OCI-LY1 (cell line): ENCODE data around the gene PPP1R14D.

Experiments
- EZH2 ChIP-seq: fragments of 200-600 bp; sonication (generic), shearing (Covaris generic); IDR thresholded peaks from 2 replicates; pipeline ENCODE4 v1.8.0; 2017; ENCODE audit warnings: borderline replicate concordance, mixed run types, mild to moderate bottlenecking, antibody characterized with exemption, low read length, moderate library complexity, mixed read lengths
- TF ChIP-seq, protein P1 (sequence below): fragments of 200-600 bp; sonication (generic), shearing (Covaris generic); IDR thresholded peaks from 2 replicates; pipeline ENCODE4 v1.5.1; 2017; ENCODE audit warnings: mild to moderate bottlenecking, antibody characterized with exemption, low read length, moderate library complexity, mixed read lengths

DNA sequence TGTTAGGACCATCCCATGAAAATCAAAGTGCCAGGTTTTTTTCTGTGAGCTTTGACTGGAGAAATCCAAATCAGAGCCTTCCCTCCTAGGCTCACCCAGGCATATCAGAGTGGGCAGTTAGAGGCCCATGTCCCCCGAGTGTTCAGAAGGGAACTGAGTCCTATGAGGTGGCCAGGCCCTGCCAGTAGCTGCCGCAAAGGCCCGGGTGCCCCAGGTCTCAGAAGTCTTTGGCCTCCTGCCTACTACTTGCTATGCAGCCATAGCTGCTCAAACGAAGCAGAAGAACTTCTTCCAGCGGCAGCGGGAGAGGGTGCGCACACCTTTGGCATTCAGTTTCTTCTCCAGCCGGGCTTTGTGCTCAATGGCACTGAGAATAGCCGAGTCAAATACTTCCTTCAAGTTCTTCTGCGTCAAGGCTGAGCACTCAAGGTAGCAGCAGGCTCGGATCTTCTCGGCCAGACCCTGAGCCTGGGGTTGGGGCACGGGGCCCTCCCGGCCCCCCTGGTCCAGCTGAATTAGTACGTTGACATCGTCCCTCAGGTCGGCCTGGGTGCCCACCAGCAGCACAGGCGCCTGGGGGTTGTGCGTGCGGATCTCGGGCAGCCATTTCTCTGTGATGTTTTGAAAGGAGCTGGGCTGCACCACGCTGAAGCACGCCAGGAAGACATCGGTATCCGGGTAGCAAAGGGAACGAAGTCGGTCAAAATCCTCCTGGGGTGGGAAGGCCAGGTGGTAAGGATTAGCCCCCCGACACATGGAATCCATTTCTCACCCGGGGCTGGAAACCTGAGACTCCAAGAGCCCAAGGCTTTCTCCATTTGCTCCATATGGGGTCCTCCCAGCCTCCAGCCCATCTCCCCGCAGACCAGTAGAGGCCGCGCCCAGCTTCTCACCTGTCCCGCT, 44.5 kb upstream of the PPP1R14D start:
- TF ChIP-seq EZH2 = no peak
- TF ChIP-seq, protein P1, sequence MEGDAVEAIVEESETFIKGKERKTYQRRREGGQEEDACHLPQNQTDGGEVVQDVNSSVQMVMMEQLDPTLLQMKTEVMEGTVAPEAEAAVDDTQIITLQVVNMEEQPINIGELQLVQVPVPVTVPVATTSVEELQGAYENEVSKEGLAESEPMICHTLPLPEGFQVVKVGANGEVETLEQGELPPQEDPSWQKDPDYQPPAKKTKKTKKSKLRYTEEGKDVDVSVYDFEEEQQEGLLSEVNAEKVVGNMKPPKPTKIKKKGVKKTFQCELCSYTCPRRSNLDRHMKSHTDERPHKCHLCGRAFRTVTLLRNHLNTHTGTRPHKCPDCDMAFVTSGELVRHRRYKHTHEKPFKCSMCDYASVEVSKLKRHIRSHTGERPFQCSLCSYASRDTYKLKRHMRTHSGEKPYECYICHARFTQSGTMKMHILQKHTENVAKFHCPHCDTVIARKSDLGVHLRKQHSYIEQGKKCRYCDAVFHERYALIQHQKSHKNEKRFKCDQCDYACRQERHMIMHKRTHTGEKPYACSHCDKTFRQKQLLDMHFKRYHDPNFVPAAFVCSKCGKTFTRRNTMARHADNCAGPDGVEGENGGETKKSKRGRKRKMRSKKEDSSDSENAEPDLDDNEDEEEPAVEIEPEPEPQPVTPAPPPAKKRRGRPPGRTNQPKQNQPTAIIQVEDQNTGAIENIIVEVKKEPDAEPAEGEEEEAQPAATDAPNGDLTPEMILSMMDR = no peak
